IMR-90 (cell line): Measurements from ENCODE around the gene SLC37A1. TPM values are rescaled to one million over a fixed set of nuclear protein-coding genes. Genes with fewer than 3 reads are reported as not detected.

ENCODE experiments used
- ATAC-seq: fragments of 200-7000 bp; cut with Tn5 transposase; 2 replicates; pipeline ENCODE4 v1.9.1; 2020; ENCODE audit warnings: low read depth, mild to moderate bottlenecking, moderate library complexity
- BruUV-seq: library from RNA; stranded (reverse); fragments of 400-500 nt; replicated peaks from 2 replicates; lab custom pipeline; 2021; lab: Mats Ljungman, UMichigan
- CTCF ChIA-PET: fragments of 300-600 bp; formaldehyde crosslinking; extraction: SDS; loops from one replicate; lab custom pipeline; 2021; ENCODE audit warnings: antibody characterized with exemption; lab: Yijun Ruan, JAX
- POLR2A ChIA-PET: fragments of 300-600 bp; sonication (Branson Sonifier 250); formaldehyde crosslinking; loops from one replicate; lab custom pipeline; 2022; ENCODE audit warnings: antibody characterized with exemption; ENCODE audit not compliant: unreplicated experiment; lab: Charles Lee
- DNase-seq: peaks from one replicate; pipeline ENCODE4 v3.0.0; 2013
- H2AFZ ChIP-seq: replicated peaks from 2 replicates; pipeline ENCODE3; 2013; ENCODE audit warnings: low read length, mild to moderate bottlenecking; ENCODE audit not compliant: poor library complexity
- H2AK5ac ChIP-seq: 2 replicates; pipeline ENCODE4 v1.6.1; 2013; ENCODE audit warnings: low read depth, low read length, inconsistent platforms
- H2AK9ac ChIP-seq: replicated peaks from 2 replicates; pipeline ENCODE3; 2013; ENCODE audit warnings: mild to moderate bottlenecking, low read depth, low read length, moderate library complexity; ENCODE audit not compliant: poor library complexity
- H2BK120ac ChIP-seq: 2 replicates; pipeline ENCODE4 v1.6.1; 2013; ENCODE audit warnings: low read depth, low read length, inconsistent platforms
- H2BK15ac ChIP-seq: 3 replicates; pipeline ENCODE4 v1.6.1; 2013; ENCODE audit warnings: low read depth, low read length, inconsistent platforms
- H2BK20ac ChIP-seq: 2 replicates; pipeline ENCODE4 v1.6.1; 2013; ENCODE audit warnings: low read depth, mild to moderate bottlenecking, inconsistent platforms, low read length, moderate library complexity
- H2BK5ac ChIP-seq: 2 replicates; pipeline ENCODE4 v1.6.1; 2013; ENCODE audit warnings: mild to moderate bottlenecking, low read depth, low read length, inconsistent platforms; ENCODE audit not compliant: poor library complexity, severe bottlenecking
- H3K14ac ChIP-seq: replicated peaks from 2 replicates; pipeline ENCODE4 v1.6.1; 2013; ENCODE audit warnings: low read depth, low read length, inconsistent platforms
- H3K18ac ChIP-seq: 2 replicates; pipeline ENCODE4 v1.6.1; 2013; ENCODE audit warnings: low read depth, low read length, control low read depth
- H3K23ac ChIP-seq: 2 replicates; pipeline ENCODE4 v1.6.1; 2013; ENCODE audit warnings: low read depth, low read length, inconsistent platforms
- H3K27ac ChIP-seq: 2 replicates; pipeline ENCODE4 v1.5.1; 2013; ENCODE audit warnings: mild to moderate bottlenecking, control low read depth, low read length; ENCODE audit not compliant: insufficient read depth
- H3K27me3 ChIP-seq: 2 replicates; pipeline ENCODE4 v1.6.1; 2013; ENCODE audit warnings: low read length; ENCODE audit not compliant: control insufficient read depth, insufficient read depth
- H3K36me3 ChIP-seq: 2 replicates; pipeline ENCODE4 v1.6.1; 2013; ENCODE audit warnings: low read length, mixed read lengths; ENCODE audit not compliant: control insufficient read depth, insufficient read depth
- H3K4ac ChIP-seq: 2 replicates; pipeline ENCODE4 v1.6.1; 2013; ENCODE audit warnings: low read depth, low read length, inconsistent platforms
- H3K4me1 ChIP-seq: 2 replicates; pipeline ENCODE4 v1.6.1; 2013; ENCODE audit warnings: low read length, mixed read lengths; ENCODE audit not compliant: control insufficient read depth, insufficient read depth
- H3K4me2 ChIP-seq: 2 replicates; pipeline ENCODE4 v1.6.1; 2013; ENCODE audit warnings: low read depth, mild to moderate bottlenecking, control low read depth, low read length, moderate library complexity
- H3K4me3 ChIP-seq: 2 replicates; pipeline ENCODE4 v1.5.1; 2013; ENCODE audit warnings: low read depth, mild to moderate bottlenecking, control low read depth, low read length, moderate library complexity; ENCODE audit not compliant: insufficient read depth
- H3K56ac ChIP-seq: 2 replicates; pipeline ENCODE4 v1.6.1; 2013; ENCODE audit warnings: low read length, inconsistent platforms; ENCODE audit not compliant: insufficient read depth; ENCODE audit errors: extremely low read depth
- H3K79me1 ChIP-seq, 2 experiments: 2 replicates each; pipeline ENCODE4 v1.6.1; 2013; ENCODE audit warnings: low read length in 2 of 2, inconsistent platforms in 1 of 2, low read depth in 1 of 2
- H3K9ac ChIP-seq: 2 replicates; pipeline ENCODE4 v1.6.1; 2013; ENCODE audit warnings: low read depth, low read length, control low read depth
- H3K9me1 ChIP-seq: 2 replicates; pipeline ENCODE4 v1.6.1; 2013; ENCODE audit warnings: low read length, inconsistent platforms; ENCODE audit not compliant: insufficient read depth
- H3K9me3 ChIP-seq: 2 replicates; pipeline ENCODE4 v1.6.1; 2013; ENCODE audit warnings: low read length; ENCODE audit not compliant: control insufficient read depth, insufficient read depth
- H4K20me1 ChIP-seq: 2 replicates; pipeline ENCODE4 v1.6.1; 2013; ENCODE audit warnings: low read length, inconsistent platforms; ENCODE audit not compliant: insufficient read depth
- H4K5ac ChIP-seq: 2 replicates; pipeline ENCODE4 v1.6.1; 2013; ENCODE audit warnings: mild to moderate bottlenecking, low read depth, low read length, control low read depth
- H4K8ac ChIP-seq, 2 experiments: 2 replicates each; pipeline ENCODE4 v1.6.1; 2013; ENCODE audit warnings: low read depth in 2 of 2, low read length in 2 of 2, control low read depth in 1 of 2, inconsistent platforms in 1 of 2
- H4K91ac ChIP-seq: 2 replicates; pipeline ENCODE4 v1.6.1; 2013; ENCODE audit warnings: low read depth, low read length, inconsistent platforms; ENCODE audit not compliant: insufficient read depth
- CHD1 ChIP-seq: IDR thresholded peaks from 2 replicates; pipeline ENCODE4 v1.6.1; 2012; ENCODE audit warnings: low read depth, low read length, improper control_type of control experiment
- ELK1 ChIP-seq: fragments of 150-350 bp; IDR thresholded peaks from 2 replicates; pipeline ENCODE4 v1.6.1; 2016; ENCODE audit warnings: low read depth, mild to moderate bottlenecking, low read length, moderate library complexity, borderline replicate concordance
- MAFK ChIP-seq: IDR thresholded peaks from 2 replicates; pipeline ENCODE4 v1.6.1; 2012; ENCODE audit warnings: low read depth, low read length, improper control_type of control experiment
- RCOR1 ChIP-seq: IDR thresholded peaks from 2 replicates; pipeline ENCODE4 v1.6.1; 2012; ENCODE audit warnings: mild to moderate bottlenecking, low read length, improper control_type of control experiment; ENCODE audit not compliant: insufficient replicate concordance
- USF2 ChIP-seq: fragments of 150-350 bp; IDR thresholded peaks from 2 replicates; pipeline ENCODE4 v1.6.1; 2017; ENCODE audit warnings: mild to moderate bottlenecking, antibody characterized with exemption, low read length, low read depth
- WGBS, 2 experiments: methylation state at CpG; one replicate each; pipeline versions ENCODE4 v1.1.5 to v1.1.7; 2013; ENCODE audit warnings: missing lambda C conversion rate in 2 of 2; ENCODE audit not compliant: insufficient read length in 1 of 2; ENCODE audit errors: extremely low coverage in 2 of 2; 5-methylcytosine and 5-hydroxymethylcytosine counted together
- dilution Hi-C: fragments of 300-500 bp; cut with HindIII; formaldehyde crosslinking; loops from one replicate; pipeline ENCODE4 v1.14.3; 2018; ENCODE audit warnings: low sequenced_read_pairs; ENCODE audit not compliant: unreplicated experiment
- in situ Hi-C: fragments of 300-500 bp; cut with MboI; formaldehyde crosslinking; loops from 3 replicates; pipeline ENCODE4 v1.14.3; 2019; ENCODE audit warnings: low sequenced_read_pairs, inconsistent platforms, mixed read lengths
- intact Hi-C: fragments of 100-400 bp; cut with micrococcal nuclease; formaldehyde crosslinking; loops from 2 replicates; pipeline ENCODE4 v1.10.0; 2022
- polyA plus RNA-seq, 3 experiments: library from polyadenylated mRNA; depleted of rRNA; stranded (reverse); fragments of >200 nt; gene quantifications; 2 replicates each; pipeline ENCODE4 v1.2.3, GENCODE V29; 2012; ENCODE audit warnings: low replicate concordance in 1 of 3
- total RNA-seq: library from RNA; depleted of rRNA; stranded (reverse); fragments of >200 nt; gene quantifications from 2 replicates; pipeline ENCODE4 v1.2.3, GENCODE V29; 2012

SLC37A1 gene
- total and polyA plus RNA-seq, 2 of the 4 experiments (the other 2 are of a cell fraction) = 0.36 to 0.48 TPM

DNA sequence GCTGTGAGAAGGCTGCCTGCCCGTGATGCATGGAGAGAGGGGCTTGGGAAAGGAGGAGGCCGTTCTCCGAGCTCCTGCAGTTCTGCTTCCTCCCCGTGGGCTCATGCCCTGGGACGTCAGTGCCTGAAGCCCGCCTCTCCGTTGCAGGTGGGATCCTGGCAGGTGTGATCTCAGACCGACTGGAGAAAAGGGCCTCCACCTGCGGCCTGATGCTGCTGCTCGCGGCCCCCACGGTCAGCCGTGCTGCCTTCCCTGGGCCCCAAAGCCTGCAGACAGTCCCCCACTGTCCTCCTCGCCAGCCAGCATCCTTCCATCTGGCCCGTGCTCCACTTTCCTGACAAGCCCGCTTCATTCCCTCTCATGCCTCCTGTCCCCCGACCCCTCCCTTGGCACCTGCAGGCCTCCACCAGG lies 50.9 kb downstream of the SLC37A1 start:
- Histone ChIP-seq H3K4me3 (no peak overlapping the region), H2BK15ac (no peak overlapping the region), H2AK9ac (no peak overlapping the region), H3K9me1 (no peaks in the 10 kb centered on the region), H3K9ac (no peak overlapping the region), H3K56ac (no peak overlapping the region), H3K4me1 (no peaks in the 10 kb centered on the region), H4K8ac (no peak overlapping the region), H2AFZ (no peak overlapping the region), H4K5ac (no peak overlapping the region), H3K18ac (no peak overlapping the region), H3K23ac (no peak overlapping the region), H3K36me3 (no peaks in the 10 kb centered on the region), H3K27me3 (peaks cover 12% of the 10 kb centered on the region; the same call in 1 of the 2 replicates), H3K4me2 (no peak overlapping the region), H2AK5ac (no peak overlapping the region), H3K27ac (no peak overlapping the region), H2BK120ac (no peak overlapping the region), H3K79me1 (no peaks in the 10 kb centered on the region), H2BK20ac (no peak overlapping the region), H3K14ac (no peak overlapping the region), H3K4ac (no peak overlapping the region), H4K91ac (no peak overlapping the region), H2BK5ac (no peak overlapping the region), H3K9me3 (no peaks in the 10 kb centered on the region), H4K20me1 (no peaks in the 10 kb centered on the region)
- ChIA-PET POLR2A (interaction anchor here (0.6 kb wide), 1 partner anchor 174 kb away, joined by 3 read pairs; no protein-coding TSS in a partner anchor), CTCF (interaction anchor here (1.5 kb wide), 1 partner anchor 29 kb away, joined by 3 read pairs; no protein-coding TSS in a partner anchor)
- dilution Hi-C loops = no loop called here
- in situ Hi-C loops = no loop called here
- TF ChIP-seq ELK1 (no peak), MAFK (no peak), RCOR1 (no peak), CHD1 (no peak), USF2 (no peak)
- DNase-seq = no peak
- no peak for ATAC-seq
- no TSS peak for BruUV-seq
- intact Hi-C loops = no loop called here
- no CpG with 5 or more reads among the region's 17 CpGs for WGBS, 2 experiments
